Measurements from ENCODE around the gene NISCH. TPM values are rescaled to one million over a fixed set of nuclear protein-coding genes. Genes with fewer than 3 reads are reported as not detected.

The NISCH gene
- total RNA-seq, 2 experiments from 2014 or later: 50.4 to 52.5 TPM

DNA sequence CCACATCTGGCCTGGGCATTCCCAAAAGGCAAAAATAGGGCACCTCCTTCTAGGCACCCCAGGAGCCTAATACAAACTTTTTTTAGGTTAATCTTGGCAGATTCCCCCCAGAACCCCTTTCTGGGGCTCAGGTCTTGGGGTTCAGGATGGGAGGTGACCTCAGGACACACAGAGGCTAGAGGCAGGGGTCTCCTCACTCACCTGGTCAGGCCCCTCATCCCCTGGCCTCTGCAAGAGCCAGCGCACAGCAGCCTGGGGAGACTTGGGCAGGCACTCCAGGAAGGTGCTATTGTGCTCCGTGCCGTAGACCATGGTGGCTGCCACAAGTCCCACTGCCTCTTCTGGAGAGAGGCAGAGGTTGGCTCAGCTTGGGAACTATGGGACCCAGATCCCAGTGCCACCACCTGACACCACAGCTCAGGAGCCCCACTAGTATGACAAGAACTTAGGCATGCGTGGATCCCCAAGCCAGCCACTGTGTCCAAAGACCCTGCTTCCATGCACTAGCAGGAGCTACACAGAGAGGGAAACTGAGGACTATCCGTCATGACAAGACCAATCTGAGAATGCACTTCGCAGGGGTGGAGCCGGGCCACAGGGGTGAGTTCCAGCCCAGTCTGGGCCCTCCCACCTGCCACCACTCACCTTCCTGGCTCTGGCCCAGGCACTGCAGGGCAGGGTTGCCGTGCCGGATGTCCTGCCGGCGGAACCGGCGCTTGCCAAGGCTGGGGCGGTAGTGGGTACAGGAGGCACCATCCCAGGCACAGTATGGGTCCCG lies 17.9 kb upstream of the NISCH start:
- Mint-ChIP-seq H3K27me3 (ENCODE audit: low read depth) (no peaks in the 10 kb centered on the region), H3K36me3 (ENCODE audit: low read depth) (no peaks in the 10 kb centered on the region), H3K4me3 (no peak overlapping the region), H3K9me3 (no peaks in the 10 kb centered on the region), H3K4me1 (ENCODE audit: low read depth) (no peaks in the 10 kb centered on the region), H3K27ac (no peak overlapping the region)
- no peak for DNase-seq
- CTCF ChIA-PET: interaction anchor here (1.3 kb wide), 1 partner anchor 9 kb away, joined by 3 read pairs; no protein-coding TSS in a partner anchor
- intact Hi-C loops (cut with micrococcal nuclease): no loop called here

DNA sequence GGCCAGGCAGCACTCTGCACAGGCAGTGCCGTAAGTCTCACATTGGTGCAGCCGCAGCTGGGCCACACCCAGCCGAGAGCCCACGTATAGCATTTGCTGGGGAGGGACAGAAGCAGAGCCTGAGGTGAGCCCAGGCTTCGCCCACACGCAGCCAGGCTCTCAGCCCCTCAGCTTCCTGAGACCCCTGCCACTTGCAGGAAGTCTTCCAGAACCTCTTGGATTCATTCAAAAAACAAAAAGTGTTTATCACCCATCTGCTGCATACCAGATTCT lies 17.4 kb upstream of the NISCH start:
- Mint-ChIP-seq H3K36me3 (ENCODE audit: low read depth) (no peaks in the 10 kb centered on the region), H3K9me3 (no peaks in the 10 kb centered on the region), H3K4me1 (ENCODE audit: low read depth) (no peaks in the 10 kb centered on the region), H3K27me3 (ENCODE audit: low read depth) (no peaks in the 10 kb centered on the region), H3K4me3 (no peak overlapping the region), H3K27ac (no peak overlapping the region)
- CTCF ChIA-PET: interaction anchor here (0.6 to 1.6 kb wide), 2 partner anchors 10 to 250 kb away, joined by 4 to 5 read pairs; no protein-coding TSS in a partner anchor
- no peak for DNase-seq
- intact Hi-C loops (cut with micrococcal nuclease): no loop called here

DNA sequence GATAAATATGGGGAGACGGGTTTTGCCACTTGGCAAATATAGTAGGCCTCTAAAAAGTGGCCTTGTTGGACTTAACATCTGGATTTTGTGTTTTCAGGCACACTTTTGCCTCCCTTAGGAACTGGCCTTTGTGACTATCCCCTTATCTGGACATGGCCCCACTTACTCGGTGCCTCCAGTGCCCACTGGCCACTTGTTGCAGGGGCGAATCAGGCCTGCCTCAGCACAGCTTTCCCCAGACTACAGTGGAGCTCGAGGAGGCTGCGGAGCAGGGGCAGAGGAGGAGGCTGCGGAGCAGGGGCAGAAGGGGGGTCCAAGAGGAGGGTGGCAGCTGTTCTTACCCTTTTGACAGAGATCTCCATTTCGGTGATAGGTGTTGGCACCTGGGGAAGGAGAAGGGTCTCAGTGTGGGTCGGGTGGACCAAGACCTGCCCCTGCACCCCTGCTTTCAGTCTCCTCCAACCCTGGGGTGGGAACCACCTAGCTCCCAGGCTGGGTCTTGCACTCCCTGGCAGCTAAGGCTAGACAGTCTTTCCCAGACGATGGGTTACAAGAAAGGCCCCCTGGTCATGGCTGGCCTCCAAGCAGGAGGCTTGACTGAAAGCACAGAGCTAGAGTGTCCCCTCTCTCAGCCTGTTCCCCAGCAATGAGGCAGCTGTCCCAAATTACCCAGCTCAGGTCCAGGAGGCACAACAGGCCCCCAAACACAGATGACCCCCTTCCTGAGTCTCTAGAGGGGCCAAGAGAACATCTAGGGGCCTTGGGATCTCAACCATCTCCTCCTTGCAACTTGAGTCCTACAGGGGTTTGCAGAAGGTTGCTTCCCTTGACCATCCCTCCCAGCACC lies 16.6 kb upstream of the NISCH start:
- CTCF ChIA-PET: interaction anchor here (0.5 to 1.6 kb wide), 4 partner anchors 9 to 249 kb away, joined by 3 to 10 read pairs (median 4); no protein-coding TSS in a partner anchor
- no peaks in the 10 kb centered on the region for H3K27me3 Mint-ChIP-seq (ENCODE audit: low read depth)
- H3K36me3 Mint-ChIP-seq (ENCODE audit: low read depth): no peaks in the 10 kb centered on the region
- no peak overlapping the region for H3K4me3 Mint-ChIP-seq
- no peak for DNase-seq
- intact Hi-C loops (cut with micrococcal nuclease): no loop called here
- no peaks in the 10 kb centered on the region for H3K9me3 Mint-ChIP-seq
- no peak overlapping the region for H3K27ac Mint-ChIP-seq
- no peaks in the 10 kb centered on the region for H3K4me1 Mint-ChIP-seq (ENCODE audit: low read depth)

DNA sequence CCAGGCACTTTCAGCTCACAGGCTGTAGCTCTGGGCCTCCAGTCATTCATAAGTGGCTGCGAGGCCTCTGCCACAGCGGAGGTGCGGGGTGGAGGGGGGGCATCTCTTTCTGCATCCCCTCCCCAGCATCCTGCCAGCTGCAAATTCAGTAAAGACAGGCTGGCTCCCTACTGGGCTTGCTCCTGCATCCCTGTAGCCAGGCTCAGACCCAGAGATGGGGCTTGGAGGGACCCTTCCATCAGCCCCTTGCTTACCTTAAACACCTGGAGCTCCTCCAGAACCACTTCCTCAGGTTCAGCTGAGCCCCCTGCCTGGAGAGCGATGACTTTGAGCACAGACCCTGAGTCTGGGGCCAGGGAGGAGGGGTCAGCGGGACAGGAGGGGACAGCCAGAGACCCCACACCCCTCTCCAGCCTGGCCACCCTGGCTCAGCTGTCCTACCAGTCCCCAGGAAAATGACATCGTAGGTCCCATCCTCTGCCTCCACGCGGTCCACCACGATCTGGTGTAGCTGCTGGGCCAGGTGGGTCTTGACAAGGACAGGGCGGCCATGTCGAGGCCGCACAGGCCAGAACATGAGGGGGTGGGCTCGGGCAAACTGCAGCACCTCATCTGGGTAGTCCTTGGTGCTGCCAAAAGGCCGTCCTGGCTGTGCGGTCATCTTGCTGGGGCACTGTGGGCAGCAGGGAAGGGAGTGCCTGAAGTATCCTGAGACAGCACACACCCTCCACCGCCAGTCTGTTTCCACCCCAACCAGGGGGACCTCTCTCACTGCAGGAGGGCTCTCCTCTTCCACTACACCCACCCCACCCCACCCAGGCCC lies 15.8 kb upstream of the NISCH start:
- Mint-ChIP-seq H3K9me3 (no peaks in the 10 kb centered on the region), H3K27me3 (ENCODE audit: low read depth) (no peaks in the 10 kb centered on the region), H3K4me3 (no peak overlapping the region), H3K4me1 (ENCODE audit: low read depth) (no peaks in the 10 kb centered on the region), H3K36me3 (ENCODE audit: low read depth) (no peaks in the 10 kb centered on the region), H3K27ac (no peak overlapping the region)
- CTCF ChIA-PET: interaction anchor here (0.5 to 1.6 kb wide), 3 partner anchors 9 to 132 kb away, joined by 3 to 10 read pairs (median 5); no protein-coding TSS in a partner anchor
- intact Hi-C loops (cut with micrococcal nuclease): no loop called here
- no peak for DNase-seq

DNA sequence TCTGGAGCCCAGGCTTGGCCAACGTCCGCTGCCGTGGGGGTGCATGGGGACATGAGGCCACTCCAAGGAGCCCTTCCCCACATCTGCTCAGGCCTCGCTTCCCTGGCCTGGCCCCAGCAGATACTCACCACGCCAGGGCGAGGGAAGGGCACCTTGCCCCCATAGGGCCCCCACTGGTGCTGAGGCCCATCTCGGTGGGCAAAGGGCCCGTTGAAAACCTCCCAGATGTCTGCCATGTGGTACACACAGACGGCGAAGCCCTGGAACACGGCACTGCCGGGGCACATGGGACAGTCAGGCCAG lies 15.2 kb upstream of the NISCH start:
- H3K9me3 Mint-ChIP-seq: no peaks in the 10 kb centered on the region

DNA sequence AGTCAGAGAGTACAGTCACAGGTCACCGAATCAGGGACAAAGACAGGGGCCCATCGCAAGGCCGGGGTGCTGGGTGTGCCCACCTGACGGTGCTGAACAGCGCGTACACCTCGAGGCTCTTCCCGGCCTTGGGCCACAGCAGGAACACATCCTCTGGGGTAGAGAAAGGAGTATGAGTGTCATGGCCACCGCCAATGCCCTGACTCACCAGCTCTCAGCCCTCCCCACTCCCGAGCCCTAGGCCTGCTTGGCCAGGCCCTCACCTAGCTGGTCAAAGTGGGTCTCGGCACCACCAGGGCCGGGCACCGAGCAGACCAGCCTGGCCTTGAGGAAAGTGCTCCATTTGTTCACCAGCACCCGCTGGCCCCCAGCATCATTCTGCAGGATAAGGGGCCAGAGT lies 14.7 kb upstream of the NISCH start:
- H3K4me3 Mint-ChIP-seq: no peak overlapping the region
- H3K36me3 Mint-ChIP-seq (ENCODE audit: low read depth): no peaks in the 10 kb centered on the region
- DNase-seq: no peak
- no peaks in the 10 kb centered on the region for H3K4me1 Mint-ChIP-seq (ENCODE audit: low read depth)
- no peak overlapping the region for H3K27ac Mint-ChIP-seq
- CTCF ChIA-PET: interaction anchor here (1.0 kb wide), 1 partner anchor 13 kb away, joined by 3 read pairs; no protein-coding TSS in a partner anchor
- no peaks in the 10 kb centered on the region for H3K9me3 Mint-ChIP-seq
- H3K27me3 Mint-ChIP-seq (ENCODE audit: low read depth): no peaks in the 10 kb centered on the region
- intact Hi-C loops (cut with micrococcal nuclease): no loop called here

More for the DNA sequence above, 15.2 kb upstream of the NISCH start:
- intact Hi-C loops (cut with micrococcal nuclease): no loop called here
- H3K4me1 Mint-ChIP-seq (ENCODE audit: low read depth): no peaks in the 10 kb centered on the region
- CTCF ChIA-PET: interaction anchor here (1.6 kb wide), 1 partner anchor 13 kb away, joined by 10 read pairs; no protein-coding TSS in a partner anchor
- H3K27me3 Mint-ChIP-seq (ENCODE audit: low read depth): no peaks in the 10 kb centered on the region
- DNase-seq: no peak
- H3K4me3 Mint-ChIP-seq: no peak overlapping the region
- no peaks in the 10 kb centered on the region for H3K36me3 Mint-ChIP-seq (ENCODE audit: low read depth)
- H3K27ac Mint-ChIP-seq: no peak overlapping the region

DNA sequence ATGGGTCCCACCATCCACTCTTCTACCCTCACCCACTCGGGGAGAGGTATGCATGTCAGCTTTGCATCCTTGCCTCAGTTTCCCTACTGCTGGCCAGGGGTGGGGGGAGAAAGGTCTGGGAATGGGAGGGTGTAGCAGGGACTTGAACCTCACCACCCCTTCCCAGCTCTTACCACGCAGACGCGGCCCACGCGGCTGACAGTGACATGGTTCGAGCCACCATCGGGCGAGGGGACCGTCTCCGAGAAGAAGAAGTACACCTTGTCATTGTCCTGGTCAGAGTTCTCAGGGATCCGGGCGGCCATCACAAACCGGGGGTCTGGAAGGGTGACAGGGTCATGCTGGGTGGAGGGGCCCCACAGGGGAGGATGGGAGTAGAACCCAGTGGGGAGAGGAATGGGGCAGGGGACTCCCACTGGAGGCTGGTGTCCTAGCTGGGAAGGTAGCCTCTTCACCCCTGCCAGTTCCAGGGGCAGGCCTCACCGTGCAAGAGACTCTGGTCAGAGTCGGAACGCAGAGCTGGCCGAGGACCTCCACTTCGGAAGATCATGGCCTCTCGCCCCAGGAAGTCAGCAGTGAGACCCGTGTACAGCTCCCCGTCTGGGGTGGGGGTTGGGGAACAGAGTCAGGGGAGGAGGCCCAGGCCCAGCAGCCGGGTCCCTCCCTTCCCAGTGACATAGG lies 14.2 kb upstream of the NISCH start:
- no peaks in the 10 kb centered on the region for H3K27me3 Mint-ChIP-seq (ENCODE audit: low read depth)
- intact Hi-C loops (cut with micrococcal nuclease): no loop called here
- no peaks in the 10 kb centered on the region for H3K4me1 Mint-ChIP-seq (ENCODE audit: low read depth)
- H3K9me3 Mint-ChIP-seq: no peaks in the 10 kb centered on the region
- no peak for DNase-seq
- no peak overlapping the region for H3K4me3 Mint-ChIP-seq
- no peak overlapping the region for H3K27ac Mint-ChIP-seq
- no peaks in the 10 kb centered on the region for H3K36me3 Mint-ChIP-seq (ENCODE audit: low read depth)
- CTCF ChIA-PET: interaction anchor here (1.0 kb wide), 1 partner anchor 13 kb away, joined by 3 read pairs; no protein-coding TSS in a partner anchor

DNA sequence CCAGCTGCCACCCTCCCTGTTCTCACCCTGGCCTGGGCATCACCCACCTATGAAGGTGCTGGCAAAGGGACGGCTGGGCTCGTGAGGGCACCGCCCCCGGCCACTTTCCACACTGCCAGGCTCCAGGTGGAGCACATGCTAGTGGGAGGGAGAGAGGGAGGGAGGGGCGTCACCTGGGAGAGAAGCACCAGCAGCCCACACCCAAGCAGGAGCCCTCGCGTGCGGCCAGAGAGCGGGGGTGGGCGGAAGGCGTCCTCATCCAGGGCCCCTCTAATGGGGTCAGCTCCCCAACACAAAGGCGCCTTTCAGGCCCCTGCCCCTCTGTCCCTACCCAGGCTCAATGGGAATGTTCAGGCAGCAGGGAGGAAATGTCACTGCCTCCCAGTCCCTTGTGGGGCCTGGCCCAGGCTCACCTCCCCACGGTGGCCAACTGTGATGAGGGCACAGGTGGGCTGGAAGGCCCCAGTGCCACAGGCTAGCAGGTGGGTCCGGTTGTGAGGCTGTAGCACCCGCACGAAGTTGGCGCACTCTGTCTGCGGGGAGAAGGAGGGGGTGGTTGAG lies 13.6 kb upstream of the NISCH start:
- Mint-ChIP-seq H3K36me3 (ENCODE audit: low read depth) (no peaks in the 10 kb centered on the region), H3K27me3 (ENCODE audit: low read depth) (no peaks in the 10 kb centered on the region), H3K9me3 (no peaks in the 10 kb centered on the region), H3K27ac (no peak overlapping the region), H3K4me3 (no peak overlapping the region), H3K4me1 (ENCODE audit: low read depth) (peaks cover under 1% of the 10 kb centered on the region)
- no peak for DNase-seq
- intact Hi-C loops (cut with micrococcal nuclease): no loop called here
- CTCF ChIA-PET: interaction anchor here (1.0 kb wide), 1 partner anchor 14 kb away, joined by 3 read pairs; no protein-coding TSS in a partner anchor

DNA sequence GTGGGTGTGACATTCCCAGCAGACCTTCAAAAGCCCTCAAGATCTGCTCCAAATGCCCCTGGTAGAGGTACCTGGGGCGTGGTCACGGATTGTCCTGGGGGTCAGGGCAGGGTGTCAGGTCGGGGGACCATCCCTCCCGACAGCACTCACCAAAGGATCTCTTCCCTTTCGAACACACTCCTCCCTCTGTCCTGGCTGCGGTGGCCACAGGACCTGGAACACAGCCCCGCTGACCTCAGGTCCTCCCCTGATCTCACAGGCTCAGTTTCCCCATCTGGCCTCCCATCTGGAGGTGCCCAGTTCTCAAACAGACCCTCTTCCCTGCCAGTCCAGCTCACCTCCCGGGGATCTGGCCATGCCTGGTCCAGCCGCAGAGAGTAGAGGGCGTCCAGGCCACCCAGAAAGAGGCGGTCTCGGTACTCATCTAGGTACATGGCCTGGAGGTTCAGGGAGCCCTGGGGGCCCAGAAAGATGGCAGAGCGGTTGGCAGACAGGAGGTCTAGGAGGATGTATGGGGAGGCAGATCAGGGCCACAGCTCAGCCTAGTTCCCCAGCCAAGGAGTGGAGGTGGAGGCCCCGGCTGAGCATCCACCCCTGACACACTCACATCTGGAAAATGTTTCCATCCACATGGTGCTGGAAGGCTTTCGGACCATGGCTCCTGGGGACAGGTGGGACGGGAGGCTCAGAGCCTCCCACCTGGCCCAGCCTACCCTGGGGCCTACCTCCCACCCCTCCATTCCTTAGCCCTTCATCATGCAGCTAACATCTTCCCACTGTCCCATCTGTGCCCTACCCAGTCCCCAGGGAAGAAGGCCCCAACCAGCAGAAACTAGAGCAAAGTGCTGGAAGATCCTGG lies 12.8 kb upstream of the NISCH start:
- Mint-ChIP-seq H3K27me3 (ENCODE audit: low read depth) (no peaks in the 10 kb centered on the region), H3K36me3 (ENCODE audit: low read depth) (no peaks in the 10 kb centered on the region), H3K9me3 (no peaks in the 10 kb centered on the region), H3K27ac (no peak overlapping the region), H3K4me3 (no peak overlapping the region), H3K4me1 (ENCODE audit: low read depth) (peaks cover 4% of the 10 kb centered on the region)
- CTCF ChIA-PET: interaction anchor here (1.1 to 1.6 kb wide), 3 partner anchors 8 to 15 kb away, joined by 3 to 6 read pairs (median 3); partner anchors contain the start of gene TNNC1
- intact Hi-C loops (cut with micrococcal nuclease): no loop called here
- DNase-seq: no peak

DNA sequence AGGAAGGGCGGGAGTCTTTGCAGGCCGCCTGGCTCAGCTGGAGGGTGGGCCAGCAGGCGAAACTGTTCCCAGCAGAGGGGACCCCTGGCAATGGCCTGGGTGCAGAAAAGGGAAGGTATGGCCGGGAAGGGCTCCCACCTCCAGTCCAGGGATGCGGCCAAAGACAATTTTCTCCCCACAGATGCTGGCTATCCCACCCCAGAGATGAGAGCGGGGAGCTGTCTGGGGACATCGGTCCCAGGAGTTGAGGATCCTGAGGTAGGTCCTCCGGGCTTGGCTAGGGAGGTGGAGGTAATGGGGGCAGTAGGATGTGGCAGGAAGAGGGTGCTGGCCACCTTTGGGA lies 12.2 kb upstream of the NISCH start:
- no peak for DNase-seq
- no peaks in the 10 kb centered on the region for H3K36me3 Mint-ChIP-seq (ENCODE audit: low read depth)
- H3K4me3 Mint-ChIP-seq: no peak overlapping the region
- H3K27ac Mint-ChIP-seq: no peak overlapping the region
- intact Hi-C loops (cut with micrococcal nuclease): no loop called here
- CTCF ChIA-PET: interaction anchor here (1.1 to 1.6 kb wide), 3 partner anchors 8 to 16 kb away, joined by 3 to 6 read pairs (median 3); partner anchors contain the start of gene TNNC1
- H3K27me3 Mint-ChIP-seq (ENCODE audit: low read depth): no peaks in the 10 kb centered on the region
- peaks cover 4% of the 10 kb centered on the region for H3K4me1 Mint-ChIP-seq (ENCODE audit: low read depth)
- H3K9me3 Mint-ChIP-seq: no peaks in the 10 kb centered on the region

Measured in activated naive CD4-positive, alpha-beta T cell treated with anti-CD3 and anti-CD28 coated beads for 36 hours (primary cell).